Type B pancreatic cell (in vitro differentiated cells): Measurements from ENCODE around the gene HIVEP3. TPM values are rescaled to one million over a fixed set of nuclear protein-coding genes. Genes with fewer than 3 reads are reported as not detected.

Experiments used
- DNase-seq: peaks from one replicate; pipeline ENCODE4 v3.0.0; 2021; ENCODE audit warnings: mixed read lengths; ENCODE audit not compliant: unreplicated experiment; ENCODE audit errors: extremely low spot score
- H3K27ac Mint-ChIP-seq: 2 replicates; pipeline ENCODE4 v1.8.0; 2021; ENCODE audit warnings: mild to moderate bottlenecking, mixed read lengths
- H3K27me3 Mint-ChIP-seq: 2 replicates; pipeline ENCODE4 v1.8.0; 2021; ENCODE audit warnings: mixed read lengths
- H3K36me3 Mint-ChIP-seq: 2 replicates; pipeline ENCODE4 v1.8.0; 2021; ENCODE audit warnings: mixed read lengths
- H3K4me1 Mint-ChIP-seq: one replicate; pipeline ENCODE4 v1.8.0; 2021; ENCODE audit warnings: mixed read lengths; ENCODE audit not compliant: unreplicated experiment
- H3K4me3 Mint-ChIP-seq: 2 replicates; pipeline ENCODE4 v1.8.0; 2021; ENCODE audit warnings: mild to moderate bottlenecking, mixed read lengths
- H3K9me3 Mint-ChIP-seq: 2 replicates; pipeline ENCODE4 v1.8.0; 2021; ENCODE audit warnings: mixed read lengths
- total RNA-seq: library from RNA; stranded (reverse); gene quantifications from 2 replicates; pipeline ENCODE4 v1.2.1, GENCODE V29; 2021; ENCODE audit warnings: low replicate concordance
- TF ChIP-seq, protein P1 (sequence below): fragments of 200-600 bp; sonication (generic); conservative IDR thresholded peaks from 2 replicates; pipeline ENCODE4 v1.5.0; 2021; ENCODE audit warnings: antibody characterized with exemption, mild to moderate bottlenecking

The HIVEP3 gene
- total RNA-seq, 1 donor from 2014 or later = 9.2 TPM

DNA sequence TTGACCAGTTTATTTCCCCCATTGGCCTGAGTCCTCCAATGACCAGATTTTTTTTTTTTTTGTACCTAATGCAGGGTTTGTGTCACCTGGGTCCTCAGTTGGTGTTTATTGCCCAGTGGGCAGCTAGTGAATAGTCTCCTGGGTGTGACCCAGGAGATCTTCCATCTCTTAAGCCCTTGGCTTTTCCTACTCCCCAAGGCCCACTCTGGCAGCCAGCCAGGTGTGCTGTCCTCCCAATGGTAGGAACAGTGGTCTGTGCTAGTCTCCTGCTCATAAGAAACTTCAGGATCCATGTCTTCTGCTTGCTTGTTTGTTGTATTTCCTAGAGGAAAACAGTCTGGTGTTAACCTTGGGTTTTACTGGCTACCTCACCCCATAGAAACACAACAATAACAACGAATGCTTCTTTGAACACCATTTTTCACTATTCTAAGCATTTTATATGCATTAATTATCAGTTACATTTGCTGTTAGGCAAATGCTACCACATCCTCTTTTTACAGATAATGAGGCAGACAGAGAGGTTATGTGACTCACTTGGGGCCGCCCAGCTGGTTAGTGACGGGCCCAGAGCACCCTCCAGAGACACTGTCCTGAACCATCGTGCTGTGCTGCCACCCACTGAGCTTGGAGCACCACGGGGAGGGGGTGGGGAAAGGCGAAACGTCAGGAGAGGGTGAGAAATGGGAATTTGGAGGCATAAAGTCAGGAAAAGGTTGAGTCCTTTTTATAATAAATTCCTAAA, 107.5 kb downstream of the HIVEP3 start:
- DNase-seq = no peak
- no peak overlapping the region for H3K4me3 Mint-ChIP-seq
- no peaks in the 10 kb centered on the region for H3K36me3 Mint-ChIP-seq

DNA sequence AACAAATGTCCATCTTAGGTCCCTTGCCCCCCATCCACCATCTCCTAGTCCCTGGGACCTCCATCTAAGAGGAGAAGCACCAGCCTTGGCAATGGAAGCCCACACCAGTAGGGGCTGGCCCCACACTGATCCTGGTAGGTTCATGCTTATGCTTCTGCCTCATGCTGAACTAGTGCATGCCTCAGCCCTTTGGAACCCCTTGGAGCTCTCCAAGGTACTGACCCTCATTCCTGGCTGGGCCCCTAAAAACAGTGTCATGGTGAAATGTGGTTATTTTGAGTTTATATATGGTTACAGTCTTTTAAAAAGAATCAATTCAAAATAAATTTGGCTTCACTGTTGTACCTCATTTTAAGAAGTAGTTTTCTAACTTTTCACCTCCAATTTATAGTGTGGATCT, 108.3 kb downstream of the HIVEP3 start:
- Mint-ChIP-seq H3K36me3 (no peaks in the 10 kb centered on the region), H3K27ac (no peak overlapping the region), H3K4me1 (peaks cover 5% of the 10 kb centered on the region), H3K4me3 (no peak overlapping the region), H3K9me3 (no peaks in the 10 kb centered on the region), H3K27me3 (no peaks in the 10 kb centered on the region)
- no peak for DNase-seq
- TF ChIP-seq, protein P1, sequence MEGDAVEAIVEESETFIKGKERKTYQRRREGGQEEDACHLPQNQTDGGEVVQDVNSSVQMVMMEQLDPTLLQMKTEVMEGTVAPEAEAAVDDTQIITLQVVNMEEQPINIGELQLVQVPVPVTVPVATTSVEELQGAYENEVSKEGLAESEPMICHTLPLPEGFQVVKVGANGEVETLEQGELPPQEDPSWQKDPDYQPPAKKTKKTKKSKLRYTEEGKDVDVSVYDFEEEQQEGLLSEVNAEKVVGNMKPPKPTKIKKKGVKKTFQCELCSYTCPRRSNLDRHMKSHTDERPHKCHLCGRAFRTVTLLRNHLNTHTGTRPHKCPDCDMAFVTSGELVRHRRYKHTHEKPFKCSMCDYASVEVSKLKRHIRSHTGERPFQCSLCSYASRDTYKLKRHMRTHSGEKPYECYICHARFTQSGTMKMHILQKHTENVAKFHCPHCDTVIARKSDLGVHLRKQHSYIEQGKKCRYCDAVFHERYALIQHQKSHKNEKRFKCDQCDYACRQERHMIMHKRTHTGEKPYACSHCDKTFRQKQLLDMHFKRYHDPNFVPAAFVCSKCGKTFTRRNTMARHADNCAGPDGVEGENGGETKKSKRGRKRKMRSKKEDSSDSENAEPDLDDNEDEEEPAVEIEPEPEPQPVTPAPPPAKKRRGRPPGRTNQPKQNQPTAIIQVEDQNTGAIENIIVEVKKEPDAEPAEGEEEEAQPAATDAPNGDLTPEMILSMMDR = no peak

More for the DNA sequence above, 107.5 kb downstream of the HIVEP3 start:
- no peak overlapping the region for H3K27ac Mint-ChIP-seq
- H3K4me1 Mint-ChIP-seq = peaks cover 5% of the 10 kb centered on the region
- TF ChIP-seq, protein P1 = no peak
- no peaks in the 10 kb centered on the region for H3K27me3 Mint-ChIP-seq
- no peaks in the 10 kb centered on the region for H3K9me3 Mint-ChIP-seq

DNA sequence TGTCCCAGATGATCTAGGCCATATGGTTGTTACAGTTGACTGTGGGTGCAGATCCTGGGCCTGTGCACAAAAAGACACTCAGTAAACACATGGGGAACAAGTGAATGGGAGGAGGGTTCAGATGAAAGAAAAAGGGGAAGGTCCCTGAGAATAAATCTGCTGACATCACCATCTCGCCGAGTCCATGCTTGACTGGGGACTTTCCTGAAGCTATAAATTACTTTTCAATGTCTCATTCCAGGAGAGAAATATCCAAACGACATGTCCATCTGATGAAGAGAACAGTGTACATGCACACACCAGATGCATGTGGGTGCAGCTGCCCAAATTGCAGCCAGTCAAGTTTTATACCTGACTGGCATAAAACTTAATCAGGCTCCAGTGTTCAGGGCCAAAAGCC, 109.0 kb downstream of the HIVEP3 start:
- Mint-ChIP-seq H3K27ac (no peak overlapping the region), H3K27me3 (no peaks in the 10 kb centered on the region), H3K4me3 (no peak overlapping the region), H3K36me3 (no peaks in the 10 kb centered on the region), H3K4me1 (peaks cover 5% of the 10 kb centered on the region), H3K9me3 (no peaks in the 10 kb centered on the region)
- DNase-seq = no peak
- TF ChIP-seq, protein P1 = no peak

DNA sequence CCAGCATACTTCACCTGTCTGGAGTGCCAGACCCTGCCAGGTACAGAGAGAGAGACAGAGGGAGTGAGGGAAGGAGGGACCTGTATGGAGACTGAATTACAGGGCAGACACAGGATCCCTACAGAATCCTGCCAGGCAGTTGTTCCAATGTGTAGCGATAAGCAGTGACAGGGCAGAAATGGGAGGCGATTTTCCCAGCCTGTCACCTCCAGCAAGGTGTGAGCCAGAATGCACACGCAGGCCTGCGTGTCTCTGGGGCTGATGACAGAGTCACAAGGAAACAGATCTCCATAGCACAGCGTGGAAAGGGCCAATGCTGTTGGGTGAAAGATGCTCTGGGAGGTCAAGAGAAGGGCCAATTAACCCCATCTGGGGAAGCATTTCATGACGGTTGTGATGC, 111.3 kb downstream of the HIVEP3 start:
- DNase-seq = no peak
- Mint-ChIP-seq H3K27me3 (no peaks in the 10 kb centered on the region), H3K36me3 (no peaks in the 10 kb centered on the region), H3K4me3 (no peak overlapping the region), H3K4me1 (peaks cover 5% of the 10 kb centered on the region), H3K9me3 (no peaks in the 10 kb centered on the region), H3K27ac (no peak overlapping the region)
- TF ChIP-seq, protein P1 = no peak

- H3K4me3 Mint-ChIP-seq = no peak overlapping the region
- H3K36me3 Mint-ChIP-seq = no peaks in the 10 kb centered on the region
- H3K4me1 Mint-ChIP-seq = no peaks in the 10 kb centered on the region
- TF ChIP-seq, protein P1 = no peak
- H3K27ac Mint-ChIP-seq = no peak overlapping the region
- no peaks in the 10 kb centered on the region for H3K27me3 Mint-ChIP-seq
- no peaks in the 10 kb centered on the region for H3K9me3 Mint-ChIP-seq
- DNase-seq = no peak
Measured at GRCh38 chr1:41806472-41807155, 112.1 kb downstream of the HIVEP3 start.
